ENCODE data around the gene RRM1. TPM values are rescaled to one million over a fixed set of nuclear protein-coding genes. Genes with fewer than 3 reads are reported as not detected.

The RRM1 gene
- total and polyA plus RNA-seq, 9 of the 15 experiments (the other 6 are each of a cell fraction or from before 2014, with no cell fraction given), result 113 to 270 (median 163) TPM

- TF ChIP-seq MYBL2 (IDR thresholded peaks at IDR 0.05; ENCODE audit: low read depth) (peak; percentile 46; the same call in 1 of the 2 replicates), MYBL2 (CRISPR knock-in tag; IDR thresholded peaks at IDR 0.05; ENCODE audit: borderline replicate concordance) (no peak), ETV5 (CRISPR knock-in tag; IDR thresholded peaks at IDR 0.05; ENCODE audit: low read depth) (0 out of 2 replicates have a peak, but pooled peaks have one; percentile 55), ZNF589 (CRISPR knock-in tag; IDR thresholded peaks at IDR 0.05; ENCODE audit: low read depth) (no peak), HNRNPK (IDR thresholded peaks at IDR 0.05; ENCODE audit: low read depth, low read length, poor library complexity, severe bottlenecking) (no peak), RBBP5 (IDR thresholded peaks at IDR 0.05; ENCODE audit: borderline replicate concordance, insufficient read depth, low read length, poor library complexity, severe bottlenecking) (peak; percentile 59), ZNF197 (CRISPR knock-in tag; IDR thresholded peaks at IDR 0.05; ENCODE audit: low read depth) (peak; percentile 87; the same call in 1 of the 2 replicates), E2F8 (IDR thresholded peaks at IDR 0.05; ENCODE audit: low read depth, partially characterized antibody) (peak; percentile 98), CHCHD3 (CRISPR knock-in tag; IDR thresholded peaks at IDR 0.05) (no peak), SMAD1 (IDR thresholded peaks at IDR 0.05; ENCODE audit: low read depth, low read length, partially characterized antibody) (no peak), SIRT6 (IDR thresholded peaks at IDR 0.05; ENCODE audit: low read depth, low read length) (no peak), CBFB (CRISPR knock-in tag; IDR thresholded peaks at IDR 0.05) (no peak), RUNX1 (IDR thresholded peaks at IDR 0.05; ENCODE audit: low read depth) (peak; percentile 87), SMAD2 (IDR thresholded peaks at IDR 0.05; ENCODE audit: low read depth, low read length) (no peak)
- TF ChIP-seq, protein P1, sequence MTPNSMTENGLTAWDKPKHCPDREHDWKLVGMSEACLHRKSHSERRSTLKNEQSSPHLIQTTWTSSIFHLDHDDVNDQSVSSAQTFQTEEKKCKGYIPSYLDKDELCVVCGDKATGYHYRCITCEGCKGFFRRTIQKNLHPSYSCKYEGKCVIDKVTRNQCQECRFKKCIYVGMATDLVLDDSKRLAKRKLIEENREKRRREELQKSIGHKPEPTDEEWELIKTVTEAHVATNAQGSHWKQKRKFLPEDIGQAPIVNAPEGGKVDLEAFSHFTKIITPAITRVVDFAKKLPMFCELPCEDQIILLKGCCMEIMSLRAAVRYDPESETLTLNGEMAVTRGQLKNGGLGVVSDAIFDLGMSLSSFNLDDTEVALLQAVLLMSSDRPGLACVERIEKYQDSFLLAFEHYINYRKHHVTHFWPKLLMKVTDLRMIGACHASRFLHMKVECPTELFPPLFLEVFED (CRISPR knock-in tag; conservative IDR thresholded peaks at IDR 0.05), result peak; percentile 53; the same call in 1 of the 2 replicates
These were observed at the start of gene RRM1 (continued) for GRCh38 chr11:4094348-4095291.
